ENCODE results near the gene IL17RA.

IL17RA gene

GRCh38 chr22:17101475-17102296 lies 16.9 kb downstream of the IL17RA start:
- no peak for DNase-seq
- Histone ChIP-seq H3K27me3 (replicated peaks) (no peaks in the 10 kb centered on the region), H3K4me3 (ENCODE audit: low read depth, low read length) (no peak overlapping the region), H3K27ac (no peak overlapping the region), H3K36me3 (replicated peaks) (peaks cover 36% of the 10 kb centered on the region)
- in situ Hi-C loops (cut with HindIII; ENCODE audit: low pct_ligation_motif_present, low sequenced_read_pairs) = no loop called here
- TF ChIP-seq CTCF (IDR thresholded peaks at IDR 0.05; ENCODE audit: low read depth, low read length, missing control alignments) = no peak

GRCh38 chr22:17102297-17102667 lies 17.5 kb downstream of the IL17RA start:
- in situ Hi-C loops (cut with HindIII; ENCODE audit: low pct_ligation_motif_present, low sequenced_read_pairs) = no loop called here
- DNase-seq = no peak
- H3K27ac ChIP-seq = no peak overlapping the region
- no peaks in the 10 kb centered on the region for H3K27me3 ChIP-seq (replicated peaks)
- no peak for TF ChIP-seq CTCF (IDR thresholded peaks at IDR 0.05; ENCODE audit: low read depth, low read length, missing control alignments)
- H3K4me3 ChIP-seq (ENCODE audit: low read depth, low read length) = no peak overlapping the region
- H3K36me3 ChIP-seq (replicated peaks) = peaks cover 36% of the 10 kb centered on the region

- TF ChIP-seq CTCF (IDR thresholded peaks at IDR 0.05; ENCODE audit: low read depth, low read length, missing control alignments) = no peak
- H3K4me3 ChIP-seq (ENCODE audit: low read depth, low read length) = no peak overlapping the region
- no peak overlapping the region for H3K27ac ChIP-seq
Observed at GRCh38 chr22:17103351-17103750, 18.6 kb downstream of the IL17RA start.

GRCh38 chr22:17104336-17104935 lies 19.6 kb downstream of the IL17RA start:
- Histone ChIP-seq H3K4me3 (ENCODE audit: low read depth, low read length) (no peak overlapping the region), H3K27me3 (replicated peaks) (no peaks in the 10 kb centered on the region), H3K27ac (no peak overlapping the region), H3K36me3 (replicated peaks) (peaks cover 44% of the 10 kb centered on the region)
- no peak for TF ChIP-seq CTCF (IDR thresholded peaks at IDR 0.05; ENCODE audit: low read depth, low read length, missing control alignments)
- in situ Hi-C loops (cut with HindIII; ENCODE audit: low pct_ligation_motif_present, low sequenced_read_pairs) = no loop called here
- DNase-seq = no peak

More at GRCh38 chr22:17103351-17103750, 18.6 kb downstream of the IL17RA start:
- no peak for DNase-seq
- Histone ChIP-seq H3K27me3 (replicated peaks) (no peaks in the 10 kb centered on the region), H3K36me3 (replicated peaks) (peaks cover 38% of the 10 kb centered on the region)
- in situ Hi-C loops (cut with HindIII; ENCODE audit: low pct_ligation_motif_present, low sequenced_read_pairs) = no loop called here

GRCh38 chr22:17105143-17106129 lies 20.6 kb downstream of the IL17RA start:
- Histone ChIP-seq H3K27me3 (replicated peaks) (no peaks in the 10 kb centered on the region), H3K36me3 (replicated peaks) (peaks cover 45% of the 10 kb centered on the region), H3K4me3 (ENCODE audit: low read depth, low read length) (no peak overlapping the region), H3K27ac (no peak overlapping the region)
- TF ChIP-seq CTCF (IDR thresholded peaks at IDR 0.05; ENCODE audit: low read depth, low read length, missing control alignments) = no peak
- DNase-seq = no peak
- in situ Hi-C loops (cut with HindIII; ENCODE audit: low pct_ligation_motif_present, low sequenced_read_pairs) = no loop called here
